Mesenchymal stem cell (in vitro differentiated cells and primary cell): ENCODE results near the gene UVSSA.

Experiments
- DNase-seq: peaks from one replicate; pipeline ENCODE4 v3.0.0-alpha.2; 2013
- H2AFZ ChIP-seq: one replicate; pipeline ENCODE4 v1.6.1; 2013; ENCODE audit warnings: low read depth, mild to moderate bottlenecking, control low read depth, inconsistent platforms, low read length, moderate library complexity
- H2AK5ac ChIP-seq: 2 replicates; pipeline ENCODE4 v1.6.1; 2013; ENCODE audit warnings: low read length, moderate library complexity, mild to moderate bottlenecking, inconsistent platforms; ENCODE audit not compliant: severe bottlenecking
- H2BK120ac ChIP-seq: one replicate; pipeline ENCODE4 v1.6.1; 2013; ENCODE audit warnings: low read depth, mild to moderate bottlenecking, inconsistent platforms, low read length, moderate library complexity
- H2BK12ac ChIP-seq, 2 experiments: one replicate each; pipeline ENCODE4 v1.6.1; 2013; ENCODE audit warnings: inconsistent platforms in 2 of 2, low read length in 2 of 2, mild to moderate bottlenecking in 2 of 2, moderate library complexity in 2 of 2, control low read depth in 1 of 2
- H2BK15ac ChIP-seq: one replicate; pipeline ENCODE4 v1.6.1; 2013; ENCODE audit warnings: mild to moderate bottlenecking, low read depth, inconsistent platforms; ENCODE audit not compliant: poor library complexity, severe bottlenecking
- H2BK5ac ChIP-seq: 2 replicates; pipeline ENCODE4 v1.6.1; 2013; ENCODE audit warnings: low read depth, mild to moderate bottlenecking, low read length, control low read depth, inconsistent platforms; ENCODE audit not compliant: poor library complexity, severe bottlenecking
- H3K14ac ChIP-seq, 2 experiments: one replicate each; pipeline ENCODE4 v1.6.1; 2013; ENCODE audit warnings: inconsistent platforms in 2 of 2, low read length in 2 of 2, control low read depth in 1 of 2, mild to moderate bottlenecking in 1 of 2, moderate library complexity in 1 of 2
- H3K18ac ChIP-seq, 2 experiments: one replicate each; pipeline ENCODE4 v1.6.1; 2013; ENCODE audit warnings: inconsistent platforms in 2 of 2, low read length in 2 of 2, control low read depth in 1 of 2, low read depth in 1 of 2, mild to moderate bottlenecking in 1 of 2
- H3K23ac ChIP-seq, 2 experiments: one replicate each; pipeline ENCODE4 v1.6.1; 2013; ENCODE audit warnings: inconsistent platforms in 2 of 2, low read length in 2 of 2, mild to moderate bottlenecking in 2 of 2, moderate library complexity in 2 of 2, control low read depth in 1 of 2
- H3K27ac ChIP-seq: 2 replicates; pipeline ENCODE4 v1.5.1; 2013; ENCODE audit warnings: mild to moderate bottlenecking, moderate library complexity, low read length, control low read depth, inconsistent platforms; ENCODE audit not compliant: poor library complexity, severe bottlenecking
- H3K27me3 ChIP-seq, 2 experiments: 2 replicates each; pipeline versions ENCODE4 v1.6.1 to v1.7.0; 2013; ENCODE audit warnings: low read length in 2 of 2, mild to moderate bottlenecking in 2 of 2, moderate library complexity in 2 of 2, control low read depth in 1 of 2, inconsistent platforms in 1 of 2; ENCODE audit not compliant: control insufficient read depth in 1 of 2, insufficient read depth in 1 of 2
- H3K36me3 ChIP-seq, 2 experiments: 2 replicates each; pipeline versions ENCODE4 v1.6.1 to v1.7.0; 2013; ENCODE audit warnings: low read length in 2 of 2, control low read depth in 1 of 2, inconsistent platforms in 1 of 2, low read depth in 1 of 2, mild to moderate bottlenecking in 1 of 2; ENCODE audit not compliant: insufficient read depth in 2 of 2, control insufficient read depth in 1 of 2
- H3K4ac ChIP-seq, 2 experiments: one replicate each; pipeline ENCODE4 v1.6.1; 2013; ENCODE audit warnings: inconsistent platforms in 2 of 2, low read length in 2 of 2, mild to moderate bottlenecking in 2 of 2, moderate library complexity in 2 of 2, control low read depth in 1 of 2, low read depth in 1 of 2
- H3K4me1 ChIP-seq: 2 replicates; pipeline ENCODE4 v1.6.1; 2013; ENCODE audit warnings: low read depth, low read length, control low read depth; ENCODE audit not compliant: control insufficient read depth, insufficient read depth
- H3K4me2 ChIP-seq: 2 replicates; pipeline ENCODE4 v1.6.1; 2013; ENCODE audit warnings: low read length, mild to moderate bottlenecking, inconsistent platforms; ENCODE audit not compliant: poor library complexity, severe bottlenecking
- H3K4me3 ChIP-seq, 2 experiments: 2 replicates each; pipeline versions ENCODE4 v1.5.1 to v1.7.0; 2013; ENCODE audit warnings: low read length in 2 of 2, mild to moderate bottlenecking in 2 of 2, control low read depth in 1 of 2, low read depth in 1 of 2; ENCODE audit not compliant: insufficient read depth in 1 of 2
- H3K79me1 ChIP-seq: replicated peaks from 2 replicates; pipeline ENCODE4 v1.6.1; 2013; ENCODE audit warnings: mild to moderate bottlenecking, control low read depth, low read length, inconsistent platforms; ENCODE audit not compliant: poor library complexity, severe bottlenecking
- H3K9ac ChIP-seq: 2 replicates; pipeline ENCODE4 v1.7.0; 2013; ENCODE audit warnings: mild to moderate bottlenecking, low read length, moderate library complexity
- H3K9me3 ChIP-seq: 2 replicates; pipeline ENCODE4 v1.7.0; 2013; ENCODE audit warnings: mild to moderate bottlenecking, low read length; ENCODE audit not compliant: control insufficient read depth
- H4K8ac ChIP-seq: one replicate; pipeline ENCODE4 v1.6.1; 2013; ENCODE audit warnings: inconsistent platforms, mild to moderate bottlenecking, low read length, moderate library complexity
- H4K91ac ChIP-seq: one replicate; pipeline ENCODE4 v1.6.1; 2013; ENCODE audit warnings: mild to moderate bottlenecking, low read length, inconsistent platforms
- WGBS: methylation state at CpG from one replicate; pipeline ENCODE4 v1.1.7; 2013; ENCODE audit warnings: mixed read lengths; 5-methylcytosine and 5-hydroxymethylcytosine counted together

The UVSSA gene

DNA sequence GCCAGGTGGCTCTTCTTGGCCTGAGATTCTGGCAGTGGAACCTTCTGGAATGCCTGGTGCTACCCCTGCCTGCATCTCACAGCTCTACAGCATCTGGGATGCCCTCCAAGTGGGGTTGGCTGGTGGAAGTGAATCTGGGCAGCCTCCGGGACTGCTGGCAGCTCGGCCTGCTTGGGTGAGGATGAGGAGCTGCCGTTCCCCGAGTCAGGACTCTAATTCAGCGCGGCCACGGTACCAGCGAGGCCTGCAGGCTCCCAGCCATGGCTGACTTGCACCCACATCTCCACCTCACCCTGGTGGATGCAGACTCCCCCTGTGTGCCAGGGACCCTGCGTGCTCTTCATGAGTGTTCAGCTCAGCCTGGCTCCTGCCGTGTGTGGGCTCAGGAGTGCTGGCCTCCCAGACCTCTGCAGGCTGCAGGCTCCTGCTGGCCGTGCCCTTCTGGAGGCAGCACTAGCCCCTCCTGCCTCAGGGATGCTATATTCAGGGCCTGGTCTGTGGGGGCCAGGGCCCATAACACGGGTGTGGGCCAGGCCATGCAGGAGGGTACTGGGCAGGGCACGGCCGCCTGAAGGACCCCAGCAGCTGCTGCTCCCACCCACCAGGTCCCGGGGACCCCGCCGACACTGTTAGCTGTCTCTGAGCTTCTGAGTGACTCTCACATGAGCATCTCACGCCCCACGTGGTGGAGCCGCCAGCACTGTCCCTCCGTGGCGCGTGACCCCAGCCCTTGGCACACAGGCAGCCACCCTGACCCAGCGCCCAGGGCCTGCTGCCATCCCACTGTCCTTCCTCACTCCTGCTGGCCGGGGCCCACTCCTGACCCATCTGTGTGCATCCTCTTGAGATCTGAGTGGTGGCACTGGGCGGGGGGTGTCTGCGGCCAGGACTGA is 10.6 kb downstream of the UVSSA start:
- no peak overlapping the region for H2BK12ac ChIP-seq
- no peak overlapping the region for H3K18ac ChIP-seq
- no peak overlapping the region for H3K4me2 ChIP-seq
- H2AK5ac ChIP-seq, result no peak overlapping the region
- no peak overlapping the region for H3K23ac ChIP-seq
- H3K27me3 ChIP-seq, result no peaks in the 10 kb centered on the region
- H2BK120ac ChIP-seq, result no peak overlapping the region
- H2BK15ac ChIP-seq, result no peak overlapping the region
- no peaks in the 10 kb centered on the region for H3K9me3 ChIP-seq
- H2AFZ ChIP-seq, result no peak overlapping the region
- no peak overlapping the region for H3K27ac ChIP-seq
- H3K4me3 ChIP-seq, result no peak overlapping the region
- H4K8ac ChIP-seq, result peak overlapping the region; percentile 4
- WGBS, result 96% methylated on average over 27 of the region's 27 CpGs
- H4K91ac ChIP-seq, result peak overlapping the region; percentile 25
- no peak overlapping the region for H2BK5ac ChIP-seq
- H3K4me1 ChIP-seq, result peaks cover 6% of the 10 kb centered on the region
- no peak overlapping the region for H3K14ac ChIP-seq
- H3K36me3 ChIP-seq, result peaks cover 51 to 94% of the 10 kb centered on the region in 2 experiments
- no peak overlapping the region for H3K9ac ChIP-seq
- no peak for DNase-seq
- H3K4ac ChIP-seq, result no peak overlapping the region
- peaks cover 28% of the 10 kb centered on the region for H3K79me1 ChIP-seq

DNA sequence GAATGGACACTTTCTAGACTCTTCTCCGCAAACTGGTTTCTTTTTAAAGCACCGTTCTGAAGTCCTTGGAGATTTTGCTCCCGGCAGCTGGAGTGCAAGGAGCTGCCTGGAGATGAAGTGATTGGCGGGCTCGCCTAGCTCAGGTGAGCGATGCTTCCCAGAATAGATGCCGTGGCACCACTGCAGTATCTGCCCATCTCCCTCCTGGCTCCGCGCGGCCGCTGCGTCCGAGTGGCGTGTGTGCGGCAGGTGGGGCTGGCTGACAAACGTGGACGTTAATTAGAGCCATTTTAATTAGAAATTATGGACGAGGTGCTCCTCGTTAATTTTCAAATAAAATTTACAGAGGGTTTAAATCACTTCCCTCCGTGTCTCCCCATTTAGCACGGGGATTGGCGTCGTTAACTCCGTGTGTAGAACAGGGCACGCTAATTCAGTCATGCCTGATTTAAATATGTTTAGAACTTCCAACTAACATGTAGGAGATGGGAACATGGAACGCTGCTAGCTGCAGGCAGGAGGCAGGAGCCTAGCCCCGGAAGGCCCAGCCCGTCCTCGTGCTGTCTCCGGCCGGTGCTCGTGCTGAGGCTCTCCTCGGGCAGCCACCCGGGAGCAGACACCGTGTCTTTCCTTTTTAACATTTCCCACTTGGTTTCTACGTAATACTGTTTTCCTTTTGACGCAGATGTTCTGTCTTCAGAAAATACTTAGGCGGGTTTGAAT is 11.6 kb downstream of the UVSSA start:
- Histone ChIP-seq H2AK5ac (no peak overlapping the region), H2BK120ac (no peak overlapping the region), H3K79me1 (peaks cover 25% of the 10 kb centered on the region), H4K91ac (no peak overlapping the region), H2BK15ac (no peak overlapping the region), H2BK12ac (no peak overlapping the region), H3K27me3 (no peaks in the 10 kb centered on the region), H3K18ac (no peak overlapping the region), H4K8ac (no peak overlapping the region), H2AFZ (no peak overlapping the region), H3K27ac (no peak overlapping the region), H3K14ac (no peak overlapping the region), H2BK5ac (no peak overlapping the region), H3K4me3 (no peak overlapping the region), H3K4ac (no peak overlapping the region), H3K36me3 (peaks cover 41 to 90% of the 10 kb centered on the region in 2 experiments), H3K4me2 (no peak overlapping the region), H3K4me1 (peaks cover 6% of the 10 kb centered on the region), H3K23ac (no peak overlapping the region), H3K9me3 (no peaks in the 10 kb centered on the region), H3K9ac (no peak overlapping the region)
- WGBS, result 97% methylated on average over 38 of the region's 38 CpGs
- DNase-seq, result no peak

DNA sequence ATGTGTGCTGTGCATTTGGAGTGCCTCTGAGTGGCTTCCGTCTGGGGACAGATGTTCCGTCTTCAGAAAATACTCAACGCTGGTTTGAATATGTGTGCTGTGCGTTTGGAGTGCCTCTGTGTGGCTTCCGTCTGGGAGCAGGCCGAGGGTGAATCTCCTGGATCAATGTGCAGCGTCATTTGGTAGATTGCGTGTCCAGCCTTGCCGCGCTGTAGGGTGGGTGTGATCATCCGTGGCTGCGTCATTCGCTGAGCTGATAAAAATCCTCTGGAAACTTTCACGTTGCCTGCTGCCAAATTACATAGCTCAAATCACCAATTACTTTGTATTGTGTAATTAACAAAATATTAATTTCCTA is 12.1 kb downstream of the UVSSA start:
- Histone ChIP-seq H3K18ac (no peak overlapping the region), H3K9me3 (no peaks in the 10 kb centered on the region), H3K4me2 (no peak overlapping the region), H2BK120ac (no peak overlapping the region), H3K27ac (no peak overlapping the region), H2BK12ac (no peak overlapping the region), H3K27me3 (no peaks in the 10 kb centered on the region), H3K4ac (no peak overlapping the region), H3K36me3 (peaks cover 40 to 84% of the 10 kb centered on the region in 2 experiments), H3K9ac (no peak overlapping the region), H3K79me1 (peaks cover 24% of the 10 kb centered on the region), H3K4me3 (no peak overlapping the region), H2AK5ac (no peak overlapping the region), H4K8ac (no peak overlapping the region), H4K91ac (no peak overlapping the region), H2BK15ac (no peak overlapping the region), H3K4me1 (peaks cover 6% of the 10 kb centered on the region), H2BK5ac (no peak overlapping the region), H2AFZ (no peak overlapping the region), H3K14ac (no peak overlapping the region), H3K23ac (no peak overlapping the region)
- DNase-seq, result no peak
- 88% methylated on average over 7 of the region's 14 CpGs for WGBS

DNA sequence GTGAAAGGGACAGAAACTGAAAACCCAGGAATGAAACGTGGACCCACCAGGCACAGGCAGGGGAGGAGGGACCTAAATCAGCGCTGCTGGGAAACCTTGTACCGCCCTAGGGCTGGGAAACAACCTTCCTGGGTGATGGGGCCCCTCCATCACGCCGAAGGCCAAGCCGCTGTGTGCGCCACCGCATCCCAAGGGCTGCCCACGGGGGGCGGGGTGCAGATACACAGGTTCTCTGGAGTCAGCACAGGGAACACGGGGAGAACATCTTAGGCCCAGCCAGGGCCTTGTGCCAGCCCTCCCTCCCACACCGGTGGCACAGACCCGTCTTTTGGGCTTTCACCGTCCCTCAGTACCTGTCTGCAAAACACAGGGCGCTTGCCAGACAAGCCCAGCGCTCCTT is 13.0 kb downstream of the UVSSA start:
- Histone ChIP-seq H3K23ac (no peak overlapping the region), H3K4ac (no peak overlapping the region), H3K9ac (peak overlapping the region; percentile 83), H3K36me3 (peaks cover 37 to 81% of the 10 kb centered on the region in 2 experiments), H2BK5ac (no peak overlapping the region), H4K8ac (peak overlapping the region; percentile 19), H3K4me2 (no peak overlapping the region), H3K79me1 (peaks cover 27% of the 10 kb centered on the region), H3K4me3 (peak overlapping the region in 1 of 2 experiments; percentile 48), H2BK120ac (no peak overlapping the region), H3K27ac (no peak overlapping the region), H2AK5ac (no peak overlapping the region), H2BK12ac (no peak overlapping the region), H3K14ac (no peak overlapping the region), H3K18ac (peak overlapping the region in 1 of 2 experiments; percentile 7), H3K27me3 (no peaks in the 10 kb centered on the region), H4K91ac (no peak overlapping the region), H3K9me3 (no peaks in the 10 kb centered on the region), H2AFZ (no peak overlapping the region), H3K4me1 (peaks cover 6% of the 10 kb centered on the region), H2BK15ac (no peak overlapping the region)
- DNase-seq, result no peak
- WGBS, result 94% methylated on average over 16 of the region's 16 CpGs
